OCI-LY7 (cell line): Measurements from ENCODE around the gene HEXB.

ENCODE experiments used
- CTCF ChIP-seq: fragments of 200-600 bp; sonication (generic); conservative IDR thresholded peaks from 2 replicates; pipeline ENCODE4 v1.5.1; 2014; ENCODE audit warnings: mild to moderate bottlenecking, antibody characterized with exemption, low read length, moderate library complexity, mixed read lengths
- EZH2phosphoT487 ChIP-seq: fragments of 200-600 bp; sonication (generic); IDR thresholded peaks from 2 replicates; pipeline ENCODE4 v1.6.1; 2018; ENCODE audit warnings: low read depth, borderline replicate concordance, mild to moderate bottlenecking, mixed run types, antibody characterized with exemption, low read length, moderate library complexity, mixed read lengths

DNA sequence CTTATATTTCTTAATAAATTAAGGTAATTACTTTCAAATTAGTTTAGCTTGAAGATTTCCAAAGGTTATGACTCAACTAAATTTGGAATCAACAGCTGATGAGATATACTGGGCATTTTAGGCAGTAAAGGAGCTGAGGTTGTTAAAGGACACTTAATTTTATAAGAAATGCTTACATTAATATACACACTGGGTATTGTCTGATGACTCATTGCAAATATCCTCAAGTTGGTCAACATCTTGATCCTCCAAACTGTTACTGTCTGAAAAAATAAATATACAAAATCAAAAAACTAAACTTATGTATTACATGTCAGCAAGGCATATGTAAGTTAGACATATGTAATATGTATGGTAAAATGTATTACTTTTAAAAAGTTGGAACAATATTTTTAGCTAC, 78.5 kb downstream of the HEXB start:
- TF ChIP-seq CTCF (no peak), EZH2phosphoT487 (no peak)
